Esophagus (tissue), 2 donors: ENCODE results near the gene SEMA5A. TPM values are rescaled to one million over a fixed set of nuclear protein-coding genes. Genes with fewer than 3 reads are reported as not detected.

Experiments
- H3K27ac ChIP-seq, 2 donors: one replicate each; pipeline ENCODE4 v1.5.1; 2013; ENCODE audit warnings: low read depth in 2 of 2, mild to moderate bottlenecking in 2 of 2, inconsistent platforms in 1 of 2, low read length in 1 of 2, moderate library complexity in 1 of 2
- H3K27me3 ChIP-seq, 2 donors: one replicate each; pipeline ENCODE4 v1.6.1; 2013; ENCODE audit warnings: low read length in 2 of 2, control low read depth in 1 of 2, mild to moderate bottlenecking in 1 of 2; ENCODE audit not compliant: insufficient read depth in 2 of 2, control insufficient read depth in 1 of 2
- H3K36me3 ChIP-seq, 2 donors: one replicate each; pipeline ENCODE4 v1.6.1; 2013; ENCODE audit warnings: low read length in 1 of 2; ENCODE audit not compliant: control insufficient read depth in 2 of 2, insufficient read depth in 2 of 2
- H3K4me1 ChIP-seq, 2 donors: one replicate each; pipeline ENCODE4 v1.6.1; 2013; ENCODE audit warnings: low read length in 1 of 2; ENCODE audit not compliant: control insufficient read depth in 2 of 2, insufficient read depth in 2 of 2
- H3K4me3 ChIP-seq, 2 donors: one replicate each; pipeline ENCODE4 v1.5.1; 2013; ENCODE audit warnings: low read length in 2 of 2, mild to moderate bottlenecking in 2 of 2, low read depth in 1 of 2, moderate library complexity in 1 of 2
- H3K9me3 ChIP-seq, 2 donors: one replicate each; pipeline ENCODE4 v1.6.1; 2013; ENCODE audit warnings: mild to moderate bottlenecking in 2 of 2, low read depth in 1 of 2, low read length in 1 of 2, moderate library complexity in 1 of 2; ENCODE audit not compliant: control insufficient read depth in 2 of 2, insufficient read depth in 1 of 2
- WGBS, 2 donors: extraction: QIAGEN DNeasy Blood & Tissue Kit; methylation state at CpG; one replicate each; pipeline ENCODE4 v1.1.7; 2013; 5-methylcytosine and 5-hydroxymethylcytosine counted together
- polyA plus RNA-seq, 2 donors: library from polyadenylated mRNA; stranded (reverse); fragments of 200-250 nt; gene quantifications; one replicate each; pipeline ENCODE4 v1.2.3, GENCODE V29; 2013
- donor health status: healthy with polysubstance abuse.
- donor health status: Bipolar disorder and iron deficiency.

The SEMA5A gene
- polyA plus RNA-seq, 2 donors = 1.3 to 1.9 TPM

GRCh38 chr5:9160747-9161146, 385.1 kb downstream of the SEMA5A start:
- Histone ChIP-seq H3K4me3 (no peak overlapping the region), H3K36me3 (no peaks in the 10 kb centered on the region), H3K27me3 (no peaks in the 10 kb centered on the region), H3K9me3 (no peaks in the 10 kb centered on the region), H3K4me1 (no peaks in the 10 kb centered on the region), H3K27ac (no peak overlapping the region)
- 61 to 67% methylated on average over 1 of the region's 1 CpG for WGBS, 2 donors

DNA sequence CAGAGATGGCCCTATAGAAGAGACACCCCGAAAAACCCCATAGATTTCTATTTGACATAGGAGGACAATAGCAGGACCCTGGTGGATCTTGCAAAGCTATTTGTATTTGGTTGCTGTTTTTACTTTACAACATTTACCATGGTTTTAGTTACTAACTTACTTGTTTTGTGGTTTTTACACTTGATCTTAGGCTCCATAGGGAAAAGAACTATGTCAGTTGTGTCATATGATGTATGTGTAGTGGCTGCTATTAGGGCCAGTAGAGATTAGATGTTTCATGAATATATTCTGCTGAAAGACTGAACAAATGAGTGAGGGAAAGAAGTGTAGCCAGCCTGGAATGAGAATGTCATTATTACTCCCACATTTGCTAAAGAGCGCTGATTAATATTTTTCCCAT, 388.1 kb downstream of the SEMA5A start:
- Histone ChIP-seq H3K9me3 (no peaks in the 10 kb centered on the region), H3K27me3 (no peaks in the 10 kb centered on the region), H3K4me3 (no peak overlapping the region), H3K4me1 (no peaks in the 10 kb centered on the region), H3K36me3 (peaks cover 0 to 2% of the 10 kb centered on the region in 2 donors), H3K27ac (no peak overlapping the region)
- WGBS, 2 donors = 96 to 97% methylated on average over 2 of the region's 2 CpGs

DNA sequence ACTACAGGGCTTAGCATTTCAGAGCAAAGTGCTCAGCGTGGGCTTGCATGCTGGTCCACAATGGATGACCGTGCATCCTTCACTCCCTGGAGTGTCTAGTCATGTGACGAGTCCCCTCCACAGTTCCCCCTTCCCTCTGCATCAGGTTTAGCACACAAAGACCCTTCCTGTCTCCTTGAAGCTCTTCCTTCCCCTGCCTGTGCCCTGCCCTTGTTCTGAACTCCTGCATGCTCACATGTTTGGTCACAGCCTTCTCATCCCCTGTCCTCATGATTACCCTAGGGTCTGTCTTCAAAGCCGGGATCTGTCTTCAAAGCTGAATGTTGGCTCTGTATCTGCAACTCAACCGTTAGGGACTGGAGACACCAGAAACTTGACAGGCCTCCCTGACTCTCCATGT, 388.9 kb downstream of the SEMA5A start:
- Histone ChIP-seq H3K4me1 (no peaks in the 10 kb centered on the region), H3K27ac (no peak overlapping the region), H3K27me3 (no peaks in the 10 kb centered on the region), H3K9me3 (no peaks in the 10 kb centered on the region), H3K4me3 (no peak overlapping the region), H3K36me3 (peaks cover 0 to 2% of the 10 kb centered on the region in 2 donors)
- 75 to 78% methylated on average over 5 of the region's 5 CpGs for WGBS, 2 donors

DNA sequence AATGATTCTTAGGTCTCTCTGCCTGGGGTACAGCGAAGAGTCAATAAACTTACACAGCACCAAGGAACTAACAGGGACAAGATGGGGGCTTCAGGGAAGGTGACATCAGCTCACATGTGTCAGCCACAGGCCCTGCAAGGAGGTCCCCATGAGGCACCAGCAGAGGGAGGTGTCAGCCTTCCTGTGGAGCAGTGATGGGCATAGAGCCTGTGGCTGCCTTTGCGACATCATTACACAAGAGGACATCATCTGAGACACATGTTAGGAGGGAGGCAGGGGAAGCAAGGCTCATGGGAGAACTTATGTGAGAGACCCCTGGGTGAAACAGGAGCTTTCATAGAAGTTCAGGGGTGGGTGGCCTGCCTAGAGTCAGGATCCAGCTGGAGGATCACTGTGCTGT, 389.6 kb downstream of the SEMA5A start:
- Histone ChIP-seq H3K27ac (no peak overlapping the region), H3K4me1 (no peaks in the 10 kb centered on the region), H3K27me3 (no peaks in the 10 kb centered on the region), H3K9me3 (no peaks in the 10 kb centered on the region), H3K36me3 (peaks cover 0 to 2% of the 10 kb centered on the region in 2 donors), H3K4me3 (no peak overlapping the region)
- 89 to 91% methylated on average over 2 of the region's 2 CpGs for WGBS, 2 donors

DNA sequence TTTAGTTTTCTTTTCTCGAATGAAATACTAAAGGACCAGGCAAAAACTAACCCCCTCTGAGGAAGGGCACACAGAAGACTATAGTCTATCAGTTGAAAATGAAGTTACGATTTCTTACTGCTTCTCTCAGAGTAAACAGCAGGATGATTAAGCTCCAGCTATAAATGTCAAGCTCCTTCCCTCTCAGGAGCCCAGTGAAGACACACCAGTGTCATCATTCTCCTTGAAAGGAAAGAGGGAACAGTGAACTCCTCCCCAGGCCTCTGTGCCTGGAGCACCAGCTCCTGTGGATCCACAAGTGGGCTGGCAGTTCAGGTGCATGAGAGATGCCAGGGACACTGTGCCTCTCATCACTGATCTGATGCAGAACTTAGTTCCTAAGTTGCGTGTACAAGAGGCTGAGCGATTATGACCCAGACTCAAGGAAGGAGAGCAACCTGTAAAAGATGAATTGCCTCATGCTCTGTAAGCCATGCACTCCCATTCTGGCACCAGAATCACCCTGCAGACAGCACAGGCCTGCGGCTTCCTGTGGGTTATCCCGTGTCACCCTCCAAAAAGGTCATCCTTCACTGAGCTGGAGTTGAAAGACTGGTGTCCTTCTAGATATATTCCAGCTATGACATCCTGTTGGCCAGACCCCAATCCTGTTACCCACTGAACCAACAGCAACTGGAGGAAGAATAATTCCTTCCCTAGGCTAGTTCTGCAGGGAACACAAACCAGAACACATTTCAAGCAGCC, 394.0 kb downstream of the SEMA5A start:
- WGBS, 2 donors = 71 to 82% methylated on average over 6 of the region's 6 CpGs
- Histone ChIP-seq H3K4me1 (no peaks in the 10 kb centered on the region), H3K9me3 (no peaks in the 10 kb centered on the region), H3K27me3 (no peaks in the 10 kb centered on the region), H3K27ac (no peak overlapping the region), H3K4me3 (no peak overlapping the region), H3K36me3 (peaks cover 0 to 2% of the 10 kb centered on the region in 2 donors)

- Histone ChIP-seq H3K36me3 (peaks cover 0 to 2% of the 10 kb centered on the region in 2 donors), H3K4me1 (no peaks in the 10 kb centered on the region), H3K4me3 (no peak overlapping the region), H3K27ac (no peak overlapping the region), H3K27me3 (no peaks in the 10 kb centered on the region), H3K9me3 (no peaks in the 10 kb centered on the region)
- WGBS, 2 donors = 35 to 48% methylated on average over 1 of the region's 1 CpG
Measured at GRCh38 chr5:9149988-9150387, 395.9 kb downstream of the SEMA5A start.

GRCh38 chr5:9148242-9148641, 397.6 kb downstream of the SEMA5A start:
- Histone ChIP-seq H3K4me3 (no peak overlapping the region), H3K36me3 (no peaks in the 10 kb centered on the region), H3K27me3 (no peaks in the 10 kb centered on the region), H3K4me1 (no peaks in the 10 kb centered on the region), H3K9me3 (peaks cover 0 to 2% of the 10 kb centered on the region in 2 donors), H3K27ac (no peak overlapping the region)
- 86 to 87% methylated on average over 4 of the region's 4 CpGs for WGBS, 2 donors

- Histone ChIP-seq H3K9me3 (peaks cover 0 to 2% of the 10 kb centered on the region in 2 donors), H3K36me3 (peaks cover 0 to 4% of the 10 kb centered on the region in 2 donors), H3K4me1 (no peaks in the 10 kb centered on the region), H3K27me3 (no peaks in the 10 kb centered on the region), H3K4me3 (no peak overlapping the region), H3K27ac (no peak overlapping the region)
- WGBS, 2 donors = 64 to 70% methylated on average over 5 of the region's 5 CpGs
Measured at GRCh38 chr5:9140711-9141110, 405.2 kb downstream of the SEMA5A start.

DNA sequence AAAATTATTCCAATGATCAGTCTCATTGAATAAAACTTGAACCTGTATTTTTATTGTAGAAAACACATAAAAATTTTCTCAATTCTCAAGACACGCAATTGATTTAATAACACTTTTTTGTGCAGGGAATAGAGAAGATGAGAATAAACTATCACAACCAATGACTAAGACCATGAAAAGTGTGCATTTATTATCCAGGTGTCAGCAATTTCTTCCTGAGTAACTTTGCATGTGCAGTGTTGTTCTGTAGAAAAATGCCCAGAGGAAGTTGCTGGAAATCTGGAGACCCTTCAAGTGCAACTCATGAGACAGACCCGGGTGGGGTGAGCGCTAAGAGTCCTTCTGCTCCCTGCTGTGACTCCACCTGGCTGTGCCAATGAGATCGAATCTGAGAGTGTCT, 405.7 kb downstream of the SEMA5A start:
- no peaks in the 10 kb centered on the region for H3K27me3 ChIP-seq
- peaks cover 0 to 2% of the 10 kb centered on the region in 2 donors for H3K9me3 ChIP-seq
- H3K36me3 ChIP-seq = peaks cover 0 to 4% of the 10 kb centered on the region in 2 donors
- no peaks in the 10 kb centered on the region for H3K4me1 ChIP-seq
- 80% methylated on average over 4 of the region's 4 CpGs for WGBS, 2 donors
- H3K27ac ChIP-seq = no peak overlapping the region
- H3K4me3 ChIP-seq = no peak overlapping the region

- Histone ChIP-seq H3K4me3 (no peak overlapping the region), H3K36me3 (peaks cover 0 to 4% of the 10 kb centered on the region in 2 donors), H3K27me3 (no peaks in the 10 kb centered on the region), H3K9me3 (peaks cover 0 to under 1% of the 10 kb centered on the region in 2 donors), H3K27ac (no peak overlapping the region), H3K4me1 (no peaks in the 10 kb centered on the region)
Measured at GRCh38 chr5:9139344-9139743, 406.5 kb downstream of the SEMA5A start.
